Effector memory CD8-positive, alpha-beta T cell (primary cell): ENCODE results near the gene SLC19A1.

Experiments
- ATAC-seq: fragments of 150-1000 bp; cut with Tn5 transposase; replicated peaks from 2 replicates; pipeline ENCODE4 v1.10.0; 2021; ENCODE audit warnings: mild to moderate bottlenecking, moderate library complexity
- DNase-seq, 3 experiments: peaks; one replicate each; pipeline ENCODE4 v3.0.0; 2021
- H3K27ac Mint-ChIP-seq, 2 donors: one replicate each; pipeline ENCODE4 v1.8.0; 2022; ENCODE audit warnings: mild to moderate bottlenecking in 2 of 2, mixed read lengths in 2 of 2, moderate library complexity in 2 of 2
- H3K27me3 Mint-ChIP-seq, 2 donors: one replicate each; pipeline ENCODE4 v1.8.0; 2022; ENCODE audit warnings: mixed read lengths in 2 of 2
- H3K36me3 Mint-ChIP-seq: one replicate; pipeline ENCODE4 v1.8.0; 2022; ENCODE audit warnings: mild to moderate bottlenecking, moderate library complexity, mixed read lengths; ENCODE audit not compliant: insufficient read depth
- H3K4me1 Mint-ChIP-seq, 2 donors: one replicate each; pipeline ENCODE4 v1.8.0; 2022; ENCODE audit warnings: low read depth in 2 of 2, mixed read lengths in 2 of 2
- H3K4me3 Mint-ChIP-seq, 2 donors: one replicate each; pipeline ENCODE4 v1.8.0; 2022; ENCODE audit warnings: mild to moderate bottlenecking in 2 of 2, mixed read lengths in 2 of 2, moderate library complexity in 2 of 2
- H3K9me3 Mint-ChIP-seq, 2 donors: one replicate each; pipeline ENCODE4 v1.8.0; 2022; ENCODE audit warnings: mixed read lengths in 2 of 2

Gene SLC19A1

GRCh38 chr21:45514311-45515021, 27.8 kb downstream of the SLC19A1 start:
- peaks cover 6% of the 10 kb centered on the region for H3K36me3 Mint-ChIP-seq

GRCh38 chr21:45513741-45514310, 28.4 kb downstream of the SLC19A1 start:
- Mint-ChIP-seq H3K27me3 (no peaks in the 10 kb centered on the region), H3K4me1 (peaks cover 3 to 4% of the 10 kb centered on the region in 2 donors), H3K4me3 (no peak overlapping the region), H3K36me3 (peaks cover 6% of the 10 kb centered on the region), H3K9me3 (peaks cover 2 to 11% of the 10 kb centered on the region in 2 donors), H3K27ac (no peak overlapping the region)
- ATAC-seq (no peak), DNase-seq (no peak)

More at GRCh38 chr21:45514311-45515021, 27.8 kb downstream of the SLC19A1 start:
- no peak for ATAC-seq
- peaks cover 2 to 17% of the 10 kb centered on the region in 2 donors for H3K9me3 Mint-ChIP-seq
- no peak overlapping the region for H3K4me3 Mint-ChIP-seq
- no peaks in the 10 kb centered on the region for H3K27me3 Mint-ChIP-seq
- H3K27ac Mint-ChIP-seq: no peak overlapping the region
- no peak for DNase-seq
- peaks cover 3 to 4% of the 10 kb centered on the region in 2 donors for H3K4me1 Mint-ChIP-seq

GRCh38 chr21:45513003-45513717, 29.1 kb downstream of the SLC19A1 start:
- peaks cover 6% of the 10 kb centered on the region for H3K36me3 Mint-ChIP-seq
- DNase-seq (no peak), ATAC-seq (no peak)
- no peak overlapping the region for H3K27ac Mint-ChIP-seq
- H3K9me3 Mint-ChIP-seq: peaks cover 0 to 4% of the 10 kb centered on the region in 2 donors
- H3K4me3 Mint-ChIP-seq: no peak overlapping the region
- H3K4me1 Mint-ChIP-seq: peaks cover 3 to 4% of the 10 kb centered on the region in 2 donors
- no peaks in the 10 kb centered on the region for H3K27me3 Mint-ChIP-seq

- H3K4me3 Mint-ChIP-seq: no peak overlapping the region
Measured at GRCh38 chr21:45512626-45513002, 29.6 kb downstream of the SLC19A1 start.

GRCh38 chr21:45511661-45512431, 30.4 kb downstream of the SLC19A1 start:
- Mint-ChIP-seq H3K9me3 (no peaks in the 10 kb centered on the region), H3K27me3 (no peaks in the 10 kb centered on the region), H3K36me3 (peaks cover 6% of the 10 kb centered on the region), H3K4me1 (no peaks in the 10 kb centered on the region), H3K27ac (no peak overlapping the region), H3K4me3 (no peak overlapping the region)
- ATAC-seq: no peak
- DNase-seq: no peak

More at GRCh38 chr21:45512626-45513002, 29.6 kb downstream of the SLC19A1 start:
- Mint-ChIP-seq H3K4me1 (no peaks in the 10 kb centered on the region), H3K27me3 (no peaks in the 10 kb centered on the region), H3K36me3 (peaks cover 6% of the 10 kb centered on the region), H3K9me3 (no peaks in the 10 kb centered on the region), H3K27ac (no peak overlapping the region)
- no peak for ATAC-seq
- DNase-seq: no peak

GRCh38 chr21:45511007-45511406, 31.2 kb downstream of the SLC19A1 start:
- Mint-ChIP-seq H3K4me3 (no peak overlapping the region), H3K27ac (peak overlapping the region in 1 of 2 donors; percentile 32), H3K36me3 (peaks cover 6% of the 10 kb centered on the region), H3K9me3 (no peaks in the 10 kb centered on the region), H3K27me3 (no peaks in the 10 kb centered on the region), H3K4me1 (no peaks in the 10 kb centered on the region)
- no peak for DNase-seq
- no peak for ATAC-seq

- H3K27me3 Mint-ChIP-seq: no peaks in the 10 kb centered on the region
- H3K9me3 Mint-ChIP-seq: no peaks in the 10 kb centered on the region
- H3K4me1 Mint-ChIP-seq: no peaks in the 10 kb centered on the region
- H3K4me3 Mint-ChIP-seq: no peak overlapping the region
- ATAC-seq: no peak
- no peak for DNase-seq
- peaks cover 6% of the 10 kb centered on the region for H3K36me3 Mint-ChIP-seq
- H3K27ac Mint-ChIP-seq: peak overlapping the region in 1 of 2 donors; percentile 32
Measured at GRCh38 chr21:45510466-45510955, 31.7 kb downstream of the SLC19A1 start.

GRCh38 chr21:45509566-45510465, 32.4 kb downstream of the SLC19A1 start:
- Mint-ChIP-seq H3K4me3 (no peak overlapping the region), H3K36me3 (peaks cover 2% of the 10 kb centered on the region), H3K4me1 (no peaks in the 10 kb centered on the region), H3K27ac (no peak overlapping the region), H3K27me3 (no peaks in the 10 kb centered on the region), H3K9me3 (no peaks in the 10 kb centered on the region)
- no peak for ATAC-seq
- no peak for DNase-seq

- H3K4me3 Mint-ChIP-seq: no peak overlapping the region
Measured at GRCh38 chr21:45508607-45509565, 33.4 kb downstream of the SLC19A1 start.

GRCh38 chr21:45507888-45508508, 34.2 kb downstream of the SLC19A1 start:
- Mint-ChIP-seq H3K36me3 (no peaks in the 10 kb centered on the region), H3K27me3 (no peaks in the 10 kb centered on the region), H3K9me3 (no peaks in the 10 kb centered on the region), H3K27ac (peak overlapping the region in 1 of 2 donors; percentile 64), H3K4me1 (no peaks in the 10 kb centered on the region), H3K4me3 (no peak overlapping the region)
- DNase-seq (no peak), ATAC-seq (no peak)

More at GRCh38 chr21:45508607-45509565, 33.4 kb downstream of the SLC19A1 start:
- DNase-seq: no peak
- H3K36me3 Mint-ChIP-seq: no peaks in the 10 kb centered on the region
- H3K4me1 Mint-ChIP-seq: no peaks in the 10 kb centered on the region
- ATAC-seq: no peak
- H3K27ac Mint-ChIP-seq: peak overlapping the region in 1 of 2 donors; percentile 64
- no peaks in the 10 kb centered on the region for H3K27me3 Mint-ChIP-seq
- H3K9me3 Mint-ChIP-seq: no peaks in the 10 kb centered on the region

- DNase-seq (no peak), ATAC-seq (no peak)
- H3K9me3 Mint-ChIP-seq: no peaks in the 10 kb centered on the region
- no peak overlapping the region for H3K4me3 Mint-ChIP-seq
- no peaks in the 10 kb centered on the region for H3K4me1 Mint-ChIP-seq
- H3K27ac Mint-ChIP-seq: no peak overlapping the region
- no peaks in the 10 kb centered on the region for H3K27me3 Mint-ChIP-seq
- no peaks in the 10 kb centered on the region for H3K36me3 Mint-ChIP-seq
Measured at GRCh38 chr21:45507523-45507875, 34.7 kb downstream of the SLC19A1 start.
